Right renal cortex interstitium (tissue), 3 donors: ENCODE measurements around the gene KCNQ2. TPM values are rescaled to one million over a fixed set of nuclear protein-coding genes. Genes with fewer than 3 reads are reported as not detected.

Experiments used
- DNase-seq, 3 donors: peaks; one replicate each; pipeline ENCODE4 v3.0.0-alpha.2; 2013; ENCODE audit warnings: low read depth in 3 of 3, low spot score in 2 of 3
- polyA plus RNA-seq, 3 donors: library from polyadenylated mRNA; unstranded; fragments of 120-200 nt; gene quantifications; one replicate each; pipeline ENCODE4 v1.2.1, GENCODE V29; 2013; ENCODE audit not compliant: insufficient read length in 3 of 3

KCNQ2 gene
- polyA plus RNA-seq, 3 donors: 3.9 to 6.1 (median 4.9) TPM

- no peak for DNase-seq
These were observed 121.7 kb downstream of the KCNQ2 start for GRCh38 chr20:63350597-63351325.

Other genes starting within 250 kb of the KCNQ2 start
- 1 to 10 TPM in 2 of 3 donors, under 1 TPM in 1; 0.42 to 1.9 (median 1.3) TPM for gene BIRC7, start 236.8 kb downstream of the KCNQ2 start, polyA plus RNA-seq
- 10 to 100 TPM; 21.1 to 27.0 (median 22.7) TPM for gene NKAIN4, start 218.2 kb downstream of the KCNQ2 start, polyA plus RNA-seq
- 10 to 100 TPM; 51.6 to 53.4 (median 52.9) TPM for gene ARFGAP1, start 199.8 kb downstream of the KCNQ2 start, polyA plus RNA-seq
- under 1 TPM; 0.42 to 0.65 (median 0.46) TPM for gene COL20A1, start 179.5 kb downstream of the KCNQ2 start, polyA plus RNA-seq
- 1 to 10 TPM; 5.0 to 8.1 (median 6.8) TPM for gene CHRNA4, start 111.3 kb downstream of the KCNQ2 start, polyA plus RNA-seq
- 1 to 10 TPM in 2 of 3 donors, under 1 TPM in 1; 0.79 to 1.6 (median 1.1) TPM for gene EEF1A2, start 26.4 kb upstream of the KCNQ2 start, polyA plus RNA-seq
- gene PPDPF, start 48.1 kb upstream of the KCNQ2 start, polyA plus RNA-seq: 100 to 1,000 TPM; 108 to 192 (median 149) TPM
- under 1 TPM; 0.22 to 0.61 (median 0.49) TPM for gene PTK6, start 64.7 kb upstream of the KCNQ2 start, polyA plus RNA-seq
- gene SRMS, start 75.1 kb upstream of the KCNQ2 start, polyA plus RNA-seq: under 1 TPM; 0.08 to 0.21 (median 0.08) TPM
- gene FNDC11, start 81.5 kb upstream of the KCNQ2 start, polyA plus RNA-seq: under 1 TPM; 0.69 to 0.98 (median 0.76) TPM
- gene HELZ2, start 101.6 kb upstream of the KCNQ2 start, polyA plus RNA-seq: 10 to 100 TPM in 2 of 3 donors, 1 to 10 TPM in 1; 8.8 to 11.3 (median 10.4) TPM
- 1 to 10 TPM; 7.5 to 9.8 (median 8.9) TPM for gene GMEB2, start 154.4 kb upstream of the KCNQ2 start, polyA plus RNA-seq
- 10 to 100 TPM; 22.0 to 26.7 (median 23.8) TPM for gene STMN3, start 180.8 kb upstream of the KCNQ2 start, polyA plus RNA-seq
- gene RTEL1, start 185.7 kb upstream of the KCNQ2 start, polyA plus RNA-seq: 10 to 100 TPM; 12.8 to 15.9 (median 13.8) TPM
- gene TNFRSF6B, start 224.0 kb upstream of the KCNQ2 start, polyA plus RNA-seq: 1 to 10 TPM; 1.3 to 1.7 (median 1.4) TPM
- gene ARFRP1, start 235.3 kb upstream of the KCNQ2 start, polyA plus RNA-seq: 10 to 100 TPM; 29.9 to 31.9 (median 30.8) TPM
- gene ZGPAT, start 235.4 kb upstream of the KCNQ2 start, polyA plus RNA-seq: 10 to 100 TPM; 14.9 to 15.7 (median 15.0) TPM